HG02759 (cell line): ENCODE results near the gene MAGI1.
"Not testable (repeated sequence)": the region's sequence is repeated elsewhere in the genome, so short reads cannot be mapped to it uniquely, and the experiment has no call there.

Experiments
- ATAC-seq: cut with Tn5 transposase; IDR thresholded peaks from one replicate; pipeline ENCODE4 v1.9.1; 2021; ENCODE audit warnings: mild to moderate bottlenecking, moderate library complexity; ENCODE audit not compliant: unreplicated experiment

MAGI1 gene

GRCh38 chr3:65886391-65886790 is 152.3 kb downstream of the MAGI1 start:
- ATAC-seq = no peak

- no peak for ATAC-seq
Observed at GRCh38 chr3:65884071-65884470, 154.6 kb downstream of the MAGI1 start.

GRCh38 chr3:65883613-65884012 is 155.1 kb downstream of the MAGI1 start:
- no peak for ATAC-seq

GRCh38 chr3:65880350-65880749 is 158.4 kb downstream of the MAGI1 start:
- no peak for ATAC-seq

GRCh38 chr3:65879372-65879771 is 159.3 kb downstream of the MAGI1 start:
- no peak for ATAC-seq

GRCh38 chr3:65878831-65879230 is 159.9 kb downstream of the MAGI1 start:
- no peak for ATAC-seq

- ATAC-seq = no peak
Observed at GRCh38 chr3:65877160-65877559, 161.6 kb downstream of the MAGI1 start.

GRCh38 chr3:65876028-65876420 is 162.7 kb downstream of the MAGI1 start:
- ATAC-seq = no peak

GRCh38 chr3:65875393-65876027 is 163.2 kb downstream of the MAGI1 start:
- no peak for ATAC-seq

GRCh38 chr3:65873869-65874268 is 164.8 kb downstream of the MAGI1 start:
- ATAC-seq = no peak

- no peak for ATAC-seq
Observed at GRCh38 chr3:65873028-65873427, 165.7 kb downstream of the MAGI1 start.

GRCh38 chr3:65871305-65872141 is 167.2 kb downstream of the MAGI1 start:
- ATAC-seq = no peak

- no peak for ATAC-seq
Observed at GRCh38 chr3:65869798-65870197, 168.9 kb downstream of the MAGI1 start.

GRCh38 chr3:65867463-65868210 is 171.1 kb downstream of the MAGI1 start:
- no peak for ATAC-seq

GRCh38 chr3:65864357-65864904 is 174.3 kb downstream of the MAGI1 start:
- no peak for ATAC-seq

GRCh38 chr3:65861718-65862117 is 177.0 kb downstream of the MAGI1 start:
- ATAC-seq = no peak

GRCh38 chr3:65859612-65860011 is 179.1 kb downstream of the MAGI1 start:
- ATAC-seq = not testable (repeated sequence)

- ATAC-seq = no peak
Observed at GRCh38 chr3:65858749-65859148, 180.0 kb downstream of the MAGI1 start.

- ATAC-seq = no peak
Observed at GRCh38 chr3:65857327-65857726, 181.4 kb downstream of the MAGI1 start.

- no peak for ATAC-seq
Observed at GRCh38 chr3:65856907-65857306, 181.8 kb downstream of the MAGI1 start.

GRCh38 chr3:65855370-65856100 is 183.2 kb downstream of the MAGI1 start:
- no peak for ATAC-seq
